Dendritic cell treated with granulocyte-macrophage colony-stimulating factor and Interleukin-4, amounts not matched to agents 40 ng/mL and 50 ng/mL, for 4 days (primary cell): ENCODE results near the gene S100A2.

Experiments
- H3K27ac Mint-ChIP-seq: one replicate; pipeline ENCODE4 v1.8.0; 2022; ENCODE audit warnings: mild to moderate bottlenecking, mixed read lengths
- H3K27me3 Mint-ChIP-seq: one replicate; pipeline ENCODE4 v1.8.0; 2022; ENCODE audit warnings: mild to moderate bottlenecking, mixed read lengths
- H3K36me3 Mint-ChIP-seq: one replicate; pipeline ENCODE4 v1.8.0; 2022; ENCODE audit warnings: low read depth, mixed read lengths
- H3K4me1 Mint-ChIP-seq: one replicate; pipeline ENCODE4 v1.8.0; 2022; ENCODE audit warnings: low read depth, mixed read lengths
- H3K4me3 Mint-ChIP-seq: one replicate; pipeline ENCODE4 v1.8.0; 2022; ENCODE audit warnings: mild to moderate bottlenecking, moderate library complexity, mixed read lengths
- H3K9me3 Mint-ChIP-seq: one replicate; pipeline ENCODE4 v1.8.0; 2022; ENCODE audit warnings: mixed read lengths
- intact Hi-C: fragments of 100-400 bp; cut with micrococcal nuclease; formaldehyde crosslinking; loops from one replicate; pipeline ENCODE4 v1.15.0; 2022

Gene S100A2

DNA sequence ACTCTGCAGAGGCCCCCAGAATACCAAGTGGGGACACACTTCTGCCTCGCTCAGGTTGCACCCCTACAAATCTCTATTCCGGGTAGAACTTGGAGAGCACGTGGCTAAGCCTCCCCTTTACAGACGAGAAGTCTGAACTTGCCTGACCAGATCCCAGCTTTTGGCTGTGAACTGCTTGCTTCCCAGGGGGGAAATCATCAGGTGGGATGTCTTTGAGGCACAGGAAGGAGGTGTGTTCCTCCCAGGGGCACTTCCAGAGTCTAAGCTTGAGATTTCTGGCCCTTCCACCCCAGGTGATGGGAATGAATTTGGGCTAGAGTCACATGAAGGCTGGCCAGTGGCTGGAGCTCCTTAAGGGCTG lies 15.3 kb downstream of the S100A2 start:
- H3K4me3 Mint-ChIP-seq, result peak overlapping the region; percentile 30

DNA sequence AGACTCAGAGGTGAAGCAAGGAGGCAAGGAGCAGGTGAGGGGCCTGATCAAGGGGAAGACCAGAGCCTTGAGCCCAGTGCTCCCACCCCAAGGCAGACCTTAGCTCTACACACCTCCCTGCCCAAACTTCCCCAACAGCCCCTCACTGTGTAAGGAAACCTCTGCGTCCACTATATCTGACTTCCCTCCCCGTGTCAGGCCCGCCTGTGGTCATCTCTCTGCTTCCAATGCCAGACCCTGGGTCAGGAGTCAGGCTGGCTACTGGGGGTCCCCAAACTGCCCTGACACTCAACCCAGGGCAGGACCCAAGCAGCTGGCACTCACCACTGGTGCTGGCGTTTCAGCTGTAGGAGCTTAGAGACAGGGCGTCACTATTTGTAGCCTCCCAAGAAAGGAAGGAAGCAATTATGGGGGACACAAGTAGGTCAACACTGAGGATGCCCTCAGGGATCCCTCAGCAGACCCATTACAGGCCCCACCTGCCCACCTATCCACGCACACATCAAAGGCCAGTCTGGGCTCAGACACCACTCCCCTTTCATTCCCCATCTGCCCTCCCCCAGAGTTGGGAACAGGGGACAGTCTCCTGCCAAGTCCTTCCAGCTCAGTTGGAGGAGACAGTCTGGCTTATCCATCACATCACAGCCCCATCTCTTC lies 15.8 kb downstream of the S100A2 start:
- no peaks in the 10 kb centered on the region for H3K9me3 Mint-ChIP-seq
- no peaks in the 10 kb centered on the region for H3K27me3 Mint-ChIP-seq
- intact Hi-C loops, result loop anchor here (2.0 kb wide), 1 partner anchor 17 kb away; no protein-coding TSS in a partner anchor
- H3K4me1 Mint-ChIP-seq, result peaks cover 96% of the 10 kb centered on the region
- peak overlapping the region; percentile 94 for H3K27ac Mint-ChIP-seq
- H3K4me3 Mint-ChIP-seq, result peak overlapping the region; percentile 30
- H3K36me3 Mint-ChIP-seq, result peaks cover 12% of the 10 kb centered on the region

More for the DNA sequence above, 15.3 kb downstream of the S100A2 start:
- H3K27ac Mint-ChIP-seq, result peak overlapping the region; percentile 94
- H3K27me3 Mint-ChIP-seq, result no peaks in the 10 kb centered on the region
- H3K9me3 Mint-ChIP-seq, result no peaks in the 10 kb centered on the region
- H3K4me1 Mint-ChIP-seq, result peaks cover 94% of the 10 kb centered on the region
- H3K36me3 Mint-ChIP-seq, result peaks cover 7% of the 10 kb centered on the region
- intact Hi-C loops, result loop anchor here (2.0 kb wide), 1 partner anchor 16 kb away; no protein-coding TSS in a partner anchor

DNA sequence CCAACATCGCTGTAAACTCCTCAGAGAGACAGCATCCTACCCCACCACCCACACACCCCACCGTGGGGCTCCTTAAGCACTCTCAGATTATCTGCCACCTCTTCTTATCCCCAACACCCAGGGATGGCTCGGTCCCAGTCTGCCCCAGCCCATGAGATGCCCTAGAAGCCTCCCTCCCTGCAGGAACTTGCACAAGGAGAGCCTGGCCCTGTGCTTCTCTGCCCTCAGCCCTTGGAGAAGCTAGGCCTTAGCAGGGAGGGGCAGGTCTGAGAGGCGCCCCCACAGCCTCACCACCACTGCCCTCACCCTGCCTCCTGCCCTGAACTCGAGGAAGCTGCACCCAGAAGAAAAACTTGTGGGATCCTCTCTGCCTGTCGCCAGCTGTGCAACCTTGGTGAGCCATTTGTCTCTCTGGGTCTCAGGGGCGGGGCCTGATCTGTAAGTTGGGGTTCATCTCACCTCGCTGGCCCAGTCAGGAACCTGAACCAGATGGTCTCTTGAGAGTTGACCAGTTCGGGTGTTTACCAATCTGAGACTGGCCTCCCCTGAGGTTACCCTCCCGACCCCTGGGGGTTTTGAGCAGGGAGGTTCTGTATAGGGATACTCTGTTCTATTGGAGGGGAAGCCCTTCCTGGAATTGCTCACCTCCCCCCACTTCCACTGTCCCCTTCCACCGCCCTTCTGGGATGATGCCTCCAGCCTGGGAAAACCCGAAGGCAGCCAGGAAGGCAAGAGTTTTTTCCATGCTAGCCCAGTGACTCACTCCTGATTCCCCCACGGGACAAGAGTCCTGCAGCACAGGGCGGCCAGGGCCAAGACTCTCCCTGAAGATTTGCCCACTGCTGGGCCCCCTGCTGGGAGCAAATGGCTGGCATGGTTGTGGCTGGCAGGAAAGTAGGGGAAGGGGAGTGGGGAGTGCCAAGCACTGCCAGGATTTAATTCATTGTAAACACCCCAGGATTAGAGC lies 16.6 kb downstream of the S100A2 start, which contains the start of gene S100A3:
TSS of gene S100A3 (minus strand) at position 537 of the 967 bp plus-strand sequence. CDS start 773 bp downstream, outside the sequence.
- H3K27me3 Mint-ChIP-seq, result no peaks in the 10 kb centered on the region
- intact Hi-C loops, result no loop called here
- peaks cover 96% of the 10 kb centered on the region for H3K4me1 Mint-ChIP-seq
- no peak within 1 kb of the TSS for H3K4me3 Mint-ChIP-seq
- peak within 1 kb of the TSS; percentile 94 for H3K27ac Mint-ChIP-seq
- H3K36me3 Mint-ChIP-seq, result peaks cover 21% of the 10 kb centered on the region
- no peaks in the 10 kb centered on the region for H3K9me3 Mint-ChIP-seq

DNA sequence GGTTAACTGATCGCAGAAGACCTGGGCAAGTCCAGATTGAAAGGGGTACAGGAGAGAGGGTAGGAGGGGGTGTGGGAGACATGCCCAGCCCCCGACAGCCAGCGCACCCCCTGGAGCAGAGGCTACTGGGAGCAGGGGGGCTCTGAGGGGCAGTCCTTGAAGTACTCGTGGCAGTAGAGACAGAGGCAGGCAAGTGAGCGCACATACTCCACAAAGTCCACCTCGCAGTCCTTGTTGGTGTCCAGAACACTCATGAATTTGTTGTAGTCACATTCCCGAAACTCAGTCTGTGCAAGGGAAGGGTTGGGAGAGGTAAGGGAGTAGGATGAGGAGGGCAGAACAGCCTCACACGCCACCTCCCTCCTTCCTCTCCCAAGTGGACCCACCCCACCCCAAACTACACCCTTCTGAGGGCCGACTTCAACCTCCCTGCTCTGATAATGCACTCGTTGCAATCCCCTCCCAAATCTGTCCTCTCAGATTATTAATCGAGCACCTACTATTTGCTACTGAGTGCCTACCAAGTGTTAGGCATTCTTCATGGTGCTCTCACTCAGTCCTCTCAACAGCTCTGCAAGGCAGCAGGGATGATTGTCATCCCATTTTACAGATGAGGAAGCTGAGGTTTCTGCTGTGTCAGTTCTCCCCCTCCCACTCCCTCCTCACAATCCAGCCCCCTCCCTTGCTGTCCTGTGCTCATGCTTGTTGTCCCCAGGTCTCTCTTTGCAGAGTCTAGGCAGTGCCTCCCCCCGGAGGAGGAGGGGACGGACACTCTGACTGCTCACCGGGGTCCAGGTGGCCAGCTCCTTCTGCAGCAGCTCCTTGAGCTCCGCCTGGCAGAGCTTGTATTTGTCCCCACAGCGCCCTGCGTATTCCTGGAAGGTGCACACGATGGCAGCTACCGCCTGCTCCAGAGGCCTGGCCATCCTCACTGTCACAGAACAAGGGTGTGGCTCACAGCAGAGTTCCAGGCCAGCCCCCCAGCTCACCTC lies 17.8 kb downstream of the S100A2 start:
- intact Hi-C loops, result no loop called here
- Mint-ChIP-seq H3K9me3 (no peaks in the 10 kb centered on the region), H3K27ac (peak overlapping the region; percentile 94), H3K27me3 (no peaks in the 10 kb centered on the region), H3K4me1 (peaks cover 96% of the 10 kb centered on the region), H3K4me3 (no peak overlapping the region), H3K36me3 (peaks cover 32% of the 10 kb centered on the region)

DNA sequence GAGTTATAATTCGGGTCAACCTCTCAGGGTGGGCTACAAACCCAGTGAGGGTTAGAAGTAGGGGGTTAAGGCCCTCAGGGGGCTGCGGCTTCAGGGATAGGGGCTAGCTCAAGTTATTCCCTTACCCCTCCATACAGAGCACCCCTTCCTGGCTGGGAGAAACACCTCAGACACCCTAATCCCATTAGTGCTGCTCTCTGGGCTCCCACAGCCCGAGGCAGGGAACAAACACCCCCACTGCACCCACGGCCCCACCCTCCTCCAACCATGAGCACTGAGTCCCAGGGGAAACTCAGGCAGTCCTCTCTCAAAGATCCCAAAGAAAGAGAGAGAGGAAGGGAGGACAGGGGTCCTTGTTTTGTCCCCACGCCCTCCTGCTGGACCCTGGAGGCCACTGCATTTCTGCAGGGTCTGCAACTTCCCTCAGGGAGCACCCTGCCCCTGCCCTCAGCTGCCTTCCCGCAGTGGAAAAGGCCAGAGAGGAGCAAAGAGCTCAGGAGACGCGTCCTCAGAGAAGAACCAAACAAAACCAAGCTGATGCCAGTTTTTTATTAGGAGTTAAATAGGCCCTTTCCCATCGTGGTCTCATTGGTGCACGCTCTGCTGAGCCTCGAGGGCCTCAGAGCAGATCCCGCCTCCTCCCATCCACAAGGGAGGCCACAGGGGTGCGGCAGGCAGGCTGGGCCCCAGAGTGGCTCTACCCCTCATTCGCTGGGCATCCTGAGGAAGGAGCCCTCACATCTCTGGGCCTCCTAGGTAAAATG lies 18.7 kb downstream of the S100A2 start:
- Mint-ChIP-seq H3K27me3 (no peaks in the 10 kb centered on the region), H3K36me3 (peaks cover 37% of the 10 kb centered on the region), H3K4me3 (peak overlapping the region; percentile 97), H3K4me1 (peaks cover 97% of the 10 kb centered on the region), H3K9me3 (no peaks in the 10 kb centered on the region), H3K27ac (peak overlapping the region; percentile 94)
- intact Hi-C loops, result no loop called here

DNA sequence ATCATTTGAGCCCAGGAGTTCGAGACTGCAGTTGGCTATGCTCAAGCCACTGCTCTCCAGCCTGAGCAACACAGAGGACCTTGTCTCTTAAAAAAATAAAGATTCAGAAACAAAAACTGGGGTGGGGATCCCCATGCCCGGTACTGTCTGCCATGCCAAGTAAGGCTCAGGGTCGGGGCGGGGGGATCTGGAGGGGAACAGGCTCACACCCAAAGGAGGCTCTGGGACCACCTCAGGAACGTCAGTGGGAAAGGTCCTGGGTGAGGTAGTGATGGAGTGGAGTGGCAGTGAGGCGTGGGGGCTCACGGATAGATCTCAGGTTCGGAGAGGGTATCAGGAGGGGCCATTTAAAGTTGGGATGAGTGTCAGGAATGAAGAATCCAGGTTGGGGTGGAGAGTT lies 19.3 kb downstream of the S100A2 start:
- peak overlapping the region; percentile 97 for H3K4me3 Mint-ChIP-seq
- peaks cover 99% of the 10 kb centered on the region for H3K4me1 Mint-ChIP-seq
- H3K9me3 Mint-ChIP-seq, result no peaks in the 10 kb centered on the region
- no peaks in the 10 kb centered on the region for H3K27me3 Mint-ChIP-seq
- intact Hi-C loops, result no loop called here
- H3K36me3 Mint-ChIP-seq, result peaks cover 37% of the 10 kb centered on the region
- H3K27ac Mint-ChIP-seq, result peak overlapping the region; percentile 94

DNA sequence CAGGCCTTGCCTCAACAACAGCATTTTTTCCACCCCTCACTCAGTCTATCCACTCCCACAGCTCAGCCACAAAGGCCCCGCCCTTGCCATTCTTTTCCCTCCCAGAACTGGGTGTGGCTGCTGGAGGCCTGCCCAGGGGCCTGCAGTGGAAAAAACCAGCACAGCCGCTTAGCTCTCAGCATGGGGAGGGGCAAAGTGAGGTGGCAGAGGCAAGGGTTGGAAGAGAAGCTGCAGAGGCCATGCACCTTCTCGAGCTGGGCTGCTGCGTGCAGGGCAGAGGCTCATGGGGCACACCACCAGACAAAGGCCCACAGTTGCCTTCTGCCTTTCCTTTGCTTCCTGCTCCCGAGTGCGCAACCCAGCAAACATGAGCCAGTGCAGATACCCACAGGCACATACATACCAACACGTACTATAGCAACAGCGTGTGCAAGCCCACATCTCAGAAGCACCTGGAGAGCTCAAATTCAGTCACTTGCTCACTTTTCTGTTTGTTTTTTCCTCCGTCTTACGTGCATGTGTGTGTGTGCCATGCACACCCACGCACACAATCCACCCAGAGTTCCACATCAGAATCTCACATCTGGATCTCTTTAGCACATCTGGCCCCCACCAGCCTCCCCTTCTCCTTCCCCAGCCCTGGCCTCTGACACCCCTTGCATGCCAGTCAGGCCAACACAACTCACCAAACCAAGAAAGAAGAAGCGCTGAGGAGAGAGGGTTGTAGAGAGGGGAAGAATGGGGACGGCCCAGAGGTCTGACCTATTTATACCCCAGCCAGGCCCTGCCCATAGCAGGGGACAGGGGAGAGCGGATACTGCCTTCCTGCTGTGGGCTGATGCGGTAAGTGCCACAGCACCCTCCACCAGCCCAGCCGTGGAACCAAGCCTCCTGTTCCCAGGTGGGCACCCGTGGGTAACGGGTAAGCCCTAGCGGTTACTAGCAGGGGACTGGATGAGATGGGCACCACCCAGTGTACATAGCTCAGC lies 20.3 kb downstream of the S100A2 start, which contains the start of gene S100A4:
TSS of gene S100A4 (minus strand) at position 740 of the 989 bp plus-strand sequence. CDS start 1,012 bp downstream, outside the sequence.
- H3K4me3 Mint-ChIP-seq, result peak within 1 kb of the TSS; percentile 97

DNA sequence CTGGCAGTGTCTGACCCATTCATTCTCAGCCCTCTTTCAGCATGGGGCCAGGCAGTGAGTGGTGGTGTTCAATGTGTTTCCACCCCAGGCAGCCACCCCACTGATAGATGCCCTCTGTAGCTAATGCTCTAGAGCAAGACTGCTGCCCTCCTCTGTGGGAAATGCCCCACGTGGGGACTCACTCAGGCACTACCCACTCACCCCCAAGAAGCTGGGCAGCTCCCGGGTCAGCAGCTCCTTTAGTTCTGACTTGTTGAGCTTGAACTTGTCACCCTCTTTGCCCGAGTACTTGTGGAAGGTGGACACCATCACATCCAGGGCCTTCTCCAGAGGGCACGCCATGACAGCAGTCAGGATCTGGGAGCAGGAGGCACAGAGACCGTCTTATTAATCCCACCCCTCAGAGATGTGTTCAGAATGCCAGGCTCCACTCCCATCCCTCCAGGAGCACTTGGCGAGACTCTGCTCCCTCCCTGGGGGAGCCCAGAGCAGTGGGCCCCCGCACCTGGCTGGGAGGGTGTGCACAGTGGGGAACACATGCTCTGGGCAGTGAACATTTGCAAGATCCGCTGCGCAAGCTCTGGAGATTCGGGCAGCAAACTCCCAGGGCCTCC lies 21.1 kb downstream of the S100A2 start:
- Mint-ChIP-seq H3K27ac (peak overlapping the region; percentile 94), H3K27me3 (no peaks in the 10 kb centered on the region), H3K9me3 (no peaks in the 10 kb centered on the region), H3K4me3 (peak overlapping the region; percentile 97), H3K4me1 (peaks cover 99% of the 10 kb centered on the region), H3K36me3 (peaks cover 40% of the 10 kb centered on the region)
- intact Hi-C loops, result no loop called here

More for the DNA sequence above, 20.3 kb downstream of the S100A2 start, which contains the start of gene S100A4:
- Mint-ChIP-seq H3K9me3 (no peaks in the 10 kb centered on the region), H3K27ac (peak within 1 kb of the TSS; percentile 94), H3K27me3 (no peaks in the 10 kb centered on the region), H3K4me1 (peaks cover 99% of the 10 kb centered on the region), H3K36me3 (peaks cover 37% of the 10 kb centered on the region)
- intact Hi-C loops, result no loop called here

DNA sequence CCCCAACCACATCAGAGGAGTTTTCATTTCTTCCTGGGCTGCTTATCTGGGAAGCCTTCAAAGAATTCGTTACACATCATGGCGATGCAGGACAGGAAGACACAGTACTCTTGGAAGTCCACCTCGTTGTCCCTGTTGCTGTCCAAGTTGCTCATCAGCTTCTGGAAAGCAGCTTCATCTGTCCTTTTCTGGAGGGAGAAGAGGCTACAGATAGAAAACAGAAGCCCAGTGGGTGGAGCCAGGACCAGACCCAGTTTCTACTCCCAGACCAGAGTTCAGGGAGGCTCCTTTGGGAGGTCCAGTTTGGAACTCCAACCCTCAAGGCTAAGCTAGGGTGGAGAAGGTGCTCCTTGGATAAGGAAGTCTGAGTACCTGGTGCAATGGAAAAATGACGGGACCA lies 21.9 kb downstream of the S100A2 start:
- H3K36me3 Mint-ChIP-seq, result peaks cover 43% of the 10 kb centered on the region
- H3K4me3 Mint-ChIP-seq, result peak overlapping the region; percentile 97
- intact Hi-C loops, result no loop called here
- H3K4me1 Mint-ChIP-seq, result peaks cover 95% of the 10 kb centered on the region
- H3K9me3 Mint-ChIP-seq, result no peaks in the 10 kb centered on the region
- H3K27me3 Mint-ChIP-seq, result no peaks in the 10 kb centered on the region
- H3K27ac Mint-ChIP-seq, result peak overlapping the region; percentile 94

DNA sequence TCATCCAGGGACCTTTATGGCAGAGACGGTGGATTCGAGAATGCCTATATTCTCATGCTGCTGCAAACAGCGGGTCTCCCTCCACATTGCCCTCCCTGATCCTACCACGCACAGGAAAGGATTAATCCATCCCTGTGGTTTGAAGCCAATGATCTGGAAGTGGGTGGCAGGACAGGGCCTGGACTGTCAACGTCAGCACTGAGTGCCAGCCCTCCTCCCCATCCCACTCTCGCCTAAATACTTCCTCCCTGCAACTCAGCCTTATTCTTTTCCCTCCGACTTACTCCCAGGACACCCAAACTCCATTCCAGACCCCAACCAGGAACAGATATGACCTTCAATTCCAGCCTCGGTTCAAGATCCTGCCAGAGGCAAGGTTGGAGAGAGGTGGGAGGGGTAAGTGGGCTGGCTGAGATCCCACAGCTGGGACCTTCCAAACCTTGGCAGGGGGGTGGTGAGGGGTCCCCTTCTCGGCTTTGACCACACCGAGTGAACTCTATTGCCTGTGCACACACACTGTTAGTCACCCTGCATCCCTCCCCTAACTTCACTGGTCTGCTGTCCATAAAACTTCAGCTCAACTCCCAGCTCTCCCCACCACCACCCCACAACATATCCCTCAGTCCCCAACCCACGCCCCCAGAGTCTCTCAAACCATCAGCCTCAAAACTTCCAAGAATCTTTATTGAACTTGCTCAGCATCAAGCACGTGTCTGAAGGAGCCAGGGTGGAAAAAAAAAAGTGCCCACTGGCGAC lies 22.5 kb downstream of the S100A2 start:
- Mint-ChIP-seq H3K36me3 (peaks cover 43% of the 10 kb centered on the region), H3K27ac (peak overlapping the region; percentile 94), H3K27me3 (no peaks in the 10 kb centered on the region), H3K9me3 (no peaks in the 10 kb centered on the region), H3K4me1 (peaks cover 95% of the 10 kb centered on the region), H3K4me3 (peak overlapping the region; percentile 97)
- intact Hi-C loops, result no loop called here
